CD14-positive monocyte (primary cell): ENCODE data around the gene STRAP. TPM values are rescaled to one million over a fixed set of nuclear protein-coding genes. Genes with fewer than 3 reads are reported as not detected.

Source experiments
- DNase-seq, 3 donors: peaks; one replicate each; pipeline ENCODE4 v3.0.0-alpha.2; 2011 to 2022
- H2AFZ ChIP-seq: 2 replicates; pipeline ENCODE4 v1.6.0; 2012; ENCODE audit warnings: mild to moderate bottlenecking, low read depth, low read length, inconsistent platforms; ENCODE audit not compliant: insufficient read depth, poor library complexity, severe bottlenecking
- H3K27ac ChIP-seq, 2 donors: 1 replicate in 1 of 2; 2 replicates in 1 of 2; pipeline ENCODE4 v1.5.1; 2012 to 2013; ENCODE audit warnings: low read length in 2 of 2, control low read depth in 1 of 2, inconsistent platforms in 1 of 2, low read depth in 1 of 2, mild to moderate bottlenecking in 1 of 2
- H3K27me3 ChIP-seq, 2 donors: one replicate each; pipeline versions ENCODE4 v1.6.0 to v1.6.1; 2011 to 2013; ENCODE audit warnings: low read length in 2 of 2; ENCODE audit not compliant: control insufficient read depth in 2 of 2, insufficient read depth in 2 of 2
- H3K36me3 ChIP-seq, 2 donors: replicated peaks in 1 of 2; 1 replicate in 1 of 2; 2 replicates in 1 of 2; pipeline versions ENCODE4 v1.5.1 to v1.6.1; 2012 to 2013; ENCODE audit warnings: low read length in 2 of 2, control low read depth in 1 of 2, inconsistent platforms in 1 of 2, mild to moderate bottlenecking in 1 of 2; ENCODE audit not compliant: insufficient read depth in 2 of 2, control insufficient read depth in 1 of 2
- H3K4me1 ChIP-seq, 2 donors: 1 replicate in 1 of 2; 2 replicates in 1 of 2; pipeline versions ENCODE4 v1.5.1 to v1.6.1; 2012 to 2013; ENCODE audit warnings: low read length in 2 of 2, control low read depth in 1 of 2, inconsistent platforms in 1 of 2, mild to moderate bottlenecking in 1 of 2, moderate library complexity in 1 of 2; ENCODE audit not compliant: insufficient read depth in 2 of 2, control insufficient read depth in 1 of 2
- H3K4me2 ChIP-seq: replicated peaks from 2 replicates; pipeline ENCODE3; 2012; ENCODE audit warnings: low read length, moderate library complexity, mild to moderate bottlenecking; ENCODE audit not compliant: poor library complexity, severe bottlenecking; ENCODE audit errors: extremely low read depth
- H3K4me3 ChIP-seq, 3 experiments: fragments of 200-600 bp in 1 of 3; sonication (generic) in 1 of 3; replicated peaks in 1 of 3; 1 replicate in 2 of 3; 2 replicates in 1 of 3; pipeline ENCODE4 v1.5.1; 2011 to 2013; ENCODE audit warnings: low read length in 3 of 3, mild to moderate bottlenecking in 3 of 3, control low read depth in 2 of 3, low read depth in 2 of 3, inconsistent platforms in 1 of 3, moderate library complexity in 1 of 3
- H3K79me2 ChIP-seq: 2 replicates; pipeline ENCODE4 v1.6.0; 2012; ENCODE audit warnings: mild to moderate bottlenecking, control low read depth, inconsistent platforms, low read length, moderate library complexity; ENCODE audit not compliant: insufficient read depth
- H3K9ac ChIP-seq: 2 replicates; pipeline ENCODE4 v1.6.0; 2017; ENCODE audit warnings: low read length, mild to moderate bottlenecking; ENCODE audit not compliant: insufficient read depth, poor library complexity, severe bottlenecking
- H3K9me3 ChIP-seq, 2 donors: replicated peaks in 1 of 2; 1 replicate in 1 of 2; 2 replicates in 1 of 2; pipeline versions ENCODE4 v1.5.1 to v1.6.1; 2012 to 2013; ENCODE audit warnings: low read length in 2 of 2, control low read depth in 1 of 2; ENCODE audit not compliant: control insufficient read depth in 1 of 2, insufficient read depth in 1 of 2
- H4K20me1 ChIP-seq: 2 replicates; pipeline ENCODE4 v1.6.0; 2012; ENCODE audit warnings: mild to moderate bottlenecking, low read length, control low read depth, moderate library complexity; ENCODE audit not compliant: insufficient read depth
- H3K27ac Mint-ChIP-seq, 7 donors: one replicate each; pipeline ENCODE4 v1.8.0; 2020; ENCODE audit warnings: mild to moderate bottlenecking in 7 of 7, mixed read lengths in 7 of 7, moderate library complexity in 6 of 7, inconsistent platforms in 2 of 7
- H3K27me3 Mint-ChIP-seq, 3 donors: one replicate each; pipeline ENCODE4 v1.8.0; 2021 to 2022; ENCODE audit warnings: low read depth in 3 of 3, mild to moderate bottlenecking in 3 of 3, mixed read lengths in 3 of 3, moderate library complexity in 3 of 3, inconsistent platforms in 1 of 3
- H3K36me3 Mint-ChIP-seq, 2 donors: one replicate each; pipeline ENCODE4 v1.8.0; 2020; ENCODE audit warnings: mixed read lengths in 2 of 2, inconsistent platforms in 1 of 2, mild to moderate bottlenecking in 1 of 2
- H3K4me1 Mint-ChIP-seq: one replicate; pipeline ENCODE4 v1.8.0; 2020; ENCODE audit warnings: mild to moderate bottlenecking, mixed read lengths
- H3K4me3 Mint-ChIP-seq, 2 donors: one replicate each; pipeline ENCODE4 v1.8.0; 2020; ENCODE audit warnings: mild to moderate bottlenecking in 2 of 2, mixed read lengths in 2 of 2, moderate library complexity in 1 of 2
- H3K9me3 Mint-ChIP-seq, 7 donors: one replicate each; pipeline ENCODE4 v1.8.0; 2020 to 2022; ENCODE audit warnings: mixed read lengths in 7 of 7, mild to moderate bottlenecking in 6 of 7, moderate library complexity in 6 of 7, inconsistent platforms in 2 of 7
- CTCF ChIP-seq: fragments of 200-600 bp; IDR thresholded peaks from one replicate; pipeline ENCODE4 v1.8.0; 2022; ENCODE audit warnings: antibody characterized with exemption, mild to moderate bottlenecking
- WGBS: methylation state at CpG from one replicate; pipeline ENCODE4 v1.1.5; 2013; ENCODE audit warnings: missing lambda C conversion rate; ENCODE audit not compliant: insufficient coverage; 5-methylcytosine and 5-hydroxymethylcytosine counted together
- intact Hi-C, 2 donors: fragments of 100-400 bp; cut with micrococcal nuclease; formaldehyde crosslinking; loops; one replicate each; pipeline versions ENCODE4 v1.15.0 to v1.15.1; 2023
- polyA plus RNA-seq, 3 donors: library from polyadenylated mRNA; depleted of rRNA in 1 of 3; unstranded in 2 of 3; stranded (reverse) in 1 of 3; fragments of 300-500 nt in 2 of 3; fragments of >200 nt in 1 of 3; fragmentation: Illumina TruSeq in 2 of 3; gene quantifications; 1 replicate in 2 of 3; 2 replicates in 1 of 3; pipeline ENCODE4 v1.2.3, GENCODE V29; 2012 to 2021

The STRAP gene
- polyA plus RNA-seq, 3 donors, result 53.7 to 111 (median 98.2) TPM

GRCh38 chr12:15854916-15855315 is 27.3 kb upstream of the STRAP start:
- Histone ChIP-seq H3K4me3 (no peak overlapping the region), H3K9me3 (no peaks in the 10 kb centered on the region), H3K27me3 (no peaks in the 10 kb centered on the region), H4K20me1 (no peaks in the 10 kb centered on the region), H3K9ac (no peak overlapping the region), H3K36me3 (no peaks in the 10 kb centered on the region), H3K27ac (no peak overlapping the region), H2AFZ (no peak overlapping the region), H3K4me2 (no peak overlapping the region), H3K4me1 (no peaks in the 10 kb centered on the region), H3K79me2 (no peaks in the 10 kb centered on the region)
- Mint-ChIP-seq H3K27ac (no peak overlapping the region), H3K9me3 (no peaks in the 10 kb centered on the region), H3K4me1 (peaks cover 3% of the 10 kb centered on the region), H3K36me3 (no peaks in the 10 kb centered on the region), H3K4me3 (no peak overlapping the region), H3K27me3 (peaks cover 0 to 2% (median 2%) of the 10 kb centered on the region in 3 donors)
- intact Hi-C loops, result loop anchor here (2.0 to 10.0 kb wide), 3 partner anchors 264 to 580 kb away; no protein-coding TSS in a partner anchor
- no CpG with 5 or more reads among the region's 1 CpG for WGBS
- TF ChIP-seq CTCF, result no peak
- no peak for DNase-seq

GRCh38 chr12:15855646-15856045 is 26.5 kb upstream of the STRAP start:
- Histone ChIP-seq H3K36me3 (no peaks in the 10 kb centered on the region), H3K4me2 (no peak overlapping the region), H3K4me3 (no peak overlapping the region), H2AFZ (no peak overlapping the region), H3K27ac (no peak overlapping the region), H3K4me1 (no peaks in the 10 kb centered on the region), H4K20me1 (no peaks in the 10 kb centered on the region), H3K79me2 (no peaks in the 10 kb centered on the region), H3K9me3 (no peaks in the 10 kb centered on the region), H3K27me3 (no peaks in the 10 kb centered on the region), H3K9ac (no peak overlapping the region)
- intact Hi-C loops, result loop anchor here (2.0 to 10.0 kb wide), 3 partner anchors 265 to 581 kb away; no protein-coding TSS in a partner anchor
- H3K27me3 Mint-ChIP-seq, result peaks cover 0 to 2% (median 2%) of the 10 kb centered on the region in 3 donors
- no CpG with 5 or more reads among the region's 1 CpG for WGBS
- H3K4me3 Mint-ChIP-seq, result no peak overlapping the region
- no peak for TF ChIP-seq CTCF
- H3K27ac Mint-ChIP-seq, result no peak overlapping the region
- H3K36me3 Mint-ChIP-seq, result no peaks in the 10 kb centered on the region
- H3K4me1 Mint-ChIP-seq, result peaks cover 3% of the 10 kb centered on the region
- DNase-seq, result no peak
- H3K9me3 Mint-ChIP-seq, result no peaks in the 10 kb centered on the region
